GM21723 (cell line): Measurements from ENCODE around the gene MAP4K3.

Source experiments
- ATAC-seq: cut with Tn5 transposase; IDR thresholded peaks from one replicate; pipeline ENCODE4 v1.9.1; 2021; ENCODE audit warnings: mild to moderate bottlenecking, moderate library complexity; ENCODE audit not compliant: unreplicated experiment

The MAP4K3 gene

DNA sequence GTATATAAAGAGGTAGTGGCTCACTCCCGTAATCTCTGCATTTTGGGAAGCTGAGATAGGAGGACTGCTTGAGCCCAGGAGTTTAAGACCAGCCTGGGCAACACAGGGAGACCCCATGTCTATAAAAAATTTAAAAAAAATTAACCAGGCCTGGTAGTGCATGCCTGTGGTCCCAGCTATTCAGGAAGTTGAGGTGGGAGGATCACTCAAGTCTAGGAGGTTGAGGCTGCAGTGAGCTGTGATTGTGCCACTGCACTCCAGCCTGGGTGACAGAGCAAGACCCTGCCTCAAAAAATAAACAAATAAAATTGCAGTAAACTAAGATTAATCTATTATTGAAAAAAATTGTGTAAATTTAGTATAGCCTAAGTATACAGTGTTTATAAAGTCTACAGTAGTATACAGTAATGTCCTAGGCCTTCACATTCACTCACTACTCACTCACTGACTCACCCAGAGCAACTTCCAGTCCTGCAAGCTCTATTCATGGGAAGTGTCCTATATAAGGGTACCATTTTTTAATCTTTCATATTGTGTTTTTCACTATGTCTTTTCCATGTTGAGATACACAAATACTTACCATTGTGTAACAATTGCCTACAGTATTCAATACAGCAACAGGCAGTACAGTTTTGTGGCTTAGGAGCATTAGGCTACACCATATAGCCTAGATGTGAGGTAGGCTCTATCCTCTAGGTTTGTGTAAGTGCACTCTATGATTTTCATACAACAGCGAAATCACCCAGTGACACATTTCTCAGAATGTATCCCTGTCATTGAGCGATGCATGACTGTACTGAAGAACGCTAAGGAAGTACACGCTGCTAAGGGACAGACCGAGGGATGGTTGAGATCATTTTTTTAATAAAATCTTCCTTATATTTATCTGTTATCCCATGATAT is 10.4 kb upstream of the MAP4K3 start:
- no peak for ATAC-seq

DNA sequence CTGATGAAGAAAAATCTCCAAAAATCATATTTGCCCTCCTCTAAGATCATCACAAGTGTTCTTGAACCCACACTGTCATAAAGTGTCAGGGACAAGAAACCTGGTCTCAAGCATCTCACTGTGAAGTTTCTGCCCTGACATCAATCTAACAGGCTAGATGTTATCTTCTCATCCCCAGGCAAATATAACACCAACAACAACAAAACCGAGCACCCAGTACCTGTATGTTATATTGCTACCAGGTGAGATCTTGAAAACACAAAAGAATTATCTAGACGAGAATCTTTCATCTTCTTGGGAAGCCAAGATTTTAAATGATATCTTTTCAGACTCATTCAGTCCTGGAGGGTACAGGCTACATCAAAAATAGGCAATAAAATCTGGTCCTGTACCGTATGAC is 8.8 kb upstream of the MAP4K3 start:
- no peak for ATAC-seq

DNA sequence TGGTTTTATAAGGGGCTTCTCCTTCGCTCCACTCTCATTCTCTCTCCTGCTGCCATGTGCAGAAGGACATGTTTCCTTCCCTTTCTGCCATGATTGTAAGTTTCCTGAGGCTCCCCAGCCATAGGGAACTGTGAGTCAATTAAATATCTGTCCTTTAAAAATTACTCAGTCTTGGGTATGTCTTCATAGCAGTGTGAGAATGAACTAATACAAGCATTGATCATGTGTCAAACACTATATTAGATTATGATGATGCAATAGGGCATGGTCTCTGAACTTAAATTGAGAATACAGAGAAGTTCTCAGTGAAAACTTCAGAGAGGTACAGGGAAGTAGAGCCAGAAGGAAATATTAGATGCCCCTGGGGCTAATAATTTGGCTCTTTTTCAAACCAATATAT is 5.9 kb upstream of the MAP4K3 start:
- no peak for ATAC-seq

GRCh38 chr2:39437522-39438296 is 624 bp upstream of the MAP4K3 start:
- ATAC-seq: peak; percentile 44

GRCh38 chr2:39435741-39436591 is 1.1 kb downstream of the MAP4K3 start:
- no peak for ATAC-seq

DNA sequence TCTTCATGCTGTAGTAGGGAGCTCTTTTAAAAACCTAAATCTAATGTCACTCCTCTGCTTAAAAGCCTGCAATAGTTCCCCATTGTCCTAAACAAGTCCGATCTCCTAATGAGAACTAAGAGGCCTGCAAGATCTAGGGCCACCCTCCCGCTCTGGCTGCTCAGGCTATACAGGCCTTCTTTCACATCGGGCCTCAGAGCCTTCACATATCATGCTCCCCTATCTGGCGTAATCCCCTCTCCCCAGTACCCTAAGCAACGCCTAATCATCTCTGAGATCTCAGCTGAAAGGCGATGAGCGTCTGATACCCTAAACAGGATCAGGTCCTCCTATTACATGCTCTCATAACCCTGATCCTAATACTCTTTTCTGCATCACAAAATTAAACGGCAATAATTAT is 1.9 kb downstream of the MAP4K3 start:
- no peak for ATAC-seq

DNA sequence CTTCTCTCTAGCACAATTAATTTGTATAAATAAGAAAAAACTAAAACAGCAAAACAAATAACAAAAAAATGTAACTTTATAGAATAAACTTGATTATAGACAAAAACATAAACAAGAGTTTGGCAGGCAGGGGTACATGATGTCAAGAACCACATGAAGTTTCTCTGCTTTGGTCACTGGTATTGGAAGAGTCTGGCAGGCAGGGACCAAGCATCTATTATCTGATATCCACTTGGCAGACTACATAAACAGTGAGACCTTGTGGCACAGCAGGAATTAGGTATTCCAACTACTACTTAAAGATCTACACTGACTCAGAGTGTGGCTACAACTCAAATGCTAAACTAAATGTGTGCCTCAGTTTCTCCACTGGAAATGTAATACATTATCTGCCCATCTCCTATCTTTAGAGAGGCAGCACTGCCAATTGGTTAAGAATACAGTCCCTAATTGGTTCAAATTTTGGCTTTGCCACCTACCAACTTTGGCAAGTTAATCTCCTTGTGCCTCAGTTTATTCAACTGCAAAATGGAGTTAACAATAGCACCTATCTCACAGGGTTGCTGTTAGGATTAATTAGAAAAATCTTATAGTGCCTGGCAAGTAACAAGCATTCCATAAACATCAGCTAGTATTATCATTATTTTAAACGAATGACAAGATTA is 2.7 kb downstream of the MAP4K3 start:
- ATAC-seq: no peak

- ATAC-seq: no peak
Measured at GRCh38 chr2:39433586-39434195, 3.4 kb downstream of the MAP4K3 start.

GRCh38 chr2:39432701-39433100 is 4.4 kb downstream of the MAP4K3 start:
- ATAC-seq: no peak

DNA sequence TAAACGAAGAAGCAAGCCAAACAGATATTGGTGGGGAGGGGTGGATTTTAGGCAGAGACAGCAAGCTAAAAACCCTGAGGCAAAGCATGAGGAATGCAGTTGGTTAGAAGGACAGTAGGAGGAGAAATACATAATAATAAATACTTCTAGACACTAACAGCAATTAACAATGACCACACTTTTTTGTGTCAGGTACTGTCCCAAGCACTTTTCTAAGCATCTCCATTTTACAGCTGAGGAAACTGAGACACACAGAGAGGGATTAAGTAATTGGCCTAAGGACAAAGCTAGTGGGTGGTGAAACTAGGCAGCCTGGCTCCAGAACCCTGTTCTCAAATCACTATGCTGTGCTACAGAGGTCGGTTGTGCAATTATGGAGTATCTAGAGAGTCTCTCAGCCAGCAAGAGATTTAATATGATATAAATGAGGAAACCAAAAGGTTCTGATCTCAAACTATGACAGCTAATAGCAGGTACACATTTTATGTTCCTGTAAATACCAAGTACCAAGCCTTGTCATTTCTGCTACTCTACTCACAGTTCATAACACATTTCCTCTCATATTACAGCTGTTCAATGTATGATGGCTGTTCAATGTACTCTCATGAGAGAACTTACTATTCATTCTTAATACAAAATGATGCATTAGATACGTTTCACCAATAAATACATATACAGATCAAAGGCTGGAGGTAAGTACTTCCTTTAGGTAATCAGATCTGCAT is 5.3 kb downstream of the MAP4K3 start:
- ATAC-seq: no peak

DNA sequence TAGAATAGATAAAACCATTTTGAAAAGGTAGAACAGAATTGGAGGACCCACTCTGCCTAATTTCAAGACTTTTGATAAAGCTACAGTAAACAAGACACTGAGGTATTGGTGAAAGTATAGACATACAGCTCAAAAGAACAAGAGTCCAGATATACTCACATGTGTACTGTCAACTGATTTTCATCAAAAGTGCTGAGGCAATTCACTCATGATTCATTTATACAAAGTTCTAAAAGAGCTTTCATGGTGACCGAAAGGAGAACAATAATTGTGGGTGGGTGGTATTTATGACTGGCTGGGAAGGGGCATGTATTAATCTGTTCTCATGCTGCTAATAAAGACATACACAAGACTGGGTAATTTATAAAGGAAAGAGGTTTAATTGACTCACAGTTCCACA is 7.3 kb downstream of the MAP4K3 start:
- no peak for ATAC-seq

GRCh38 chr2:39424951-39425350 is 12.1 kb downstream of the MAP4K3 start:
- no peak for ATAC-seq

GRCh38 chr2:39422700-39423099 is 14.4 kb downstream of the MAP4K3 start:
- no peak for ATAC-seq

DNA sequence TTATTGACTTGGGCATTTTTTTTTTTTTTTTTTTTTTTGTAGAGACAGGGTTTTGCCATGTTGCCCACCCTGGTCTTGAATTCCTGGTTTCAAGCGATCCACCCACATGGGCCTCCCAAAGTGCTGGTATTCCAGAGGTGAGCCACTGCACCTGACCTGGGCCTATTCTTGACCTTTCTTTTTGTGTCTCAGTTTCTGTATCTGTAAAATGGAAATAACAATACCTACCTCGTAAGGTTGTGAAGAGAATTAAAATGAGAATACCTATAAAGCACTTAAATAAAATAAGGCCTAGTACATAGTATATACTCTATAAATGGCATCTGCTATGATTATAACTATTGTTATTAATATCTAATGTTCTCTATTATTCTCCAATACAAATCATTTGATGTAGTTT is 15.7 kb downstream of the MAP4K3 start:
- ATAC-seq: no peak

- no peak for ATAC-seq
Measured at GRCh38 chr2:39419282-39420223, 17.5 kb downstream of the MAP4K3 start.

GRCh38 chr2:39418491-39418890 is 18.6 kb downstream of the MAP4K3 start:
- no peak for ATAC-seq

DNA sequence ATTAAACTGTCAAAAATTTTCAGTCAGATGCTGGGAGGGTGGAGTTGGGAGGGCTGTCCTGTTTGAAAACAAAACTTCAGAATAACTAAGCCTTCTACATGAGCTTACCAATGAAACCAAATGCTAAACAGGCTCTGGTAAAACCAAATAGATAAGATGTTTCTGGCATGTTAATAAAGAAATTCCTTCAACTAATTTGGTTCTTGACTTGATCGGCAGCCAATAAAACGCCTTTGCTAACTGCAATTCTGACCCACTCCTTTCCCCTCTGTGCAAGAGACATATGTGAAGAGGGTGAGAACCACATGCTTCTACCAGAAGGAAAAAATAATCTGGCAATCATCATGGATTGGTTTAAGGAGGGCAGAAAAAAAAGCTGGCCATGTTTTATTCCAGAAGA is 20.9 kb downstream of the MAP4K3 start:
- no peak for ATAC-seq

GRCh38 chr2:39413063-39413737 is 23.9 kb downstream of the MAP4K3 start:
- ATAC-seq: no peak
